GM12892 (cell line): Measurements from ENCODE around the gene SNX3.

Experiments used
- POLR2A ChIP-seq: IDR thresholded peaks from 2 replicates; pipeline ENCODE4 v1.6.1; 2011; ENCODE audit warnings: low read depth, low read length, control low read depth
- POLR2AphosphoS5 ChIP-seq: IDR thresholded peaks from 2 replicates; pipeline ENCODE4 v1.6.1; 2011; ENCODE audit warnings: low read depth, low read length, control low read depth
- TAF1 ChIP-seq: IDR thresholded peaks from 2 replicates; pipeline ENCODE4 v1.6.1; 2011; ENCODE audit warnings: low read depth, mild to moderate bottlenecking, control low read depth, low read length, borderline replicate concordance

GRCh38 chr6:108163644-108164542, 96.9 kb downstream of the SNX3 start:
- no peak for TF ChIP-seq POLR2A
- no peak for TF ChIP-seq TAF1
- no peak for TF ChIP-seq POLR2AphosphoS5
